K562 (cell line): ENCODE results near the gene HAUS5. TPM values are rescaled to one million over a fixed set of nuclear protein-coding genes. Genes with fewer than 3 reads are reported as not detected.

Experiments
- CBFA2T2 ChIP-seq: fragments of 450-650 bp; conservative IDR thresholded peaks from 2 replicates; pipeline ENCODE4 v1.6.1; 2017; ENCODE audit warnings: mild to moderate bottlenecking
- CREM ChIP-seq: IDR thresholded peaks from 2 replicates; pipeline ENCODE4 v1.6.1; 2014; ENCODE audit warnings: antibody characterized with exemption, low read depth
- ETV1 ChIP-seq: fragments of 450-650 bp; conservative IDR thresholded peaks from 2 replicates; pipeline ENCODE4 v1.6.1; 2016; ENCODE audit warnings: missing genetic modification characterization, control low read depth, low read depth, missing compliant biosample characterization
- HDAC3 ChIP-seq: fragments of 450-650 bp; IDR thresholded peaks from 2 replicates; pipeline ENCODE4 v1.6.1; 2018; ENCODE audit warnings: borderline replicate concordance, mild to moderate bottlenecking, moderate library complexity; ENCODE audit not compliant: partially characterized antibody
- PHF21A ChIP-seq: fragments of 450-650 bp; IDR thresholded peaks from 2 replicates; pipeline ENCODE4 v1.6.1; 2017; ENCODE audit warnings: low read depth, borderline replicate concordance
- SMAD3 ChIP-seq: fragments of 450-650 bp; formaldehyde crosslinking; conservative IDR thresholded peaks from 2 replicates; pipeline ENCODE4 v1.4.0; 2020; ENCODE audit warnings: mild to moderate bottlenecking
- ZNF232 ChIP-seq: sonication (generic); formaldehyde crosslinking; IDR thresholded peaks from 2 replicates; pipeline ENCODE4 v1.8.0; 2022; ENCODE audit warnings: mild to moderate bottlenecking, missing genetic modification reagents
- polyA plus RNA-seq, 8 experiments: library from polyadenylated mRNA; depleted of rRNA in 4 of 8; stranded (reverse) in 5 of 8; unstranded in 3 of 8; fragments of >200 nt; fragmentation: Nextera tagmentation in 2 of 8; fragmentation: Illumina TruSeq in 1 of 8; extraction: Ambion mirVana in 2 of 8; extraction: Trizol in 1 of 8; gene quantifications; 2 replicates each; pipeline versions ENCODE4 v1.2.1 to v1.2.3, GENCODE V29; 2011 to 2014; ENCODE audit warnings: inconsistent platforms in 1 of 8, missing spikeins in 1 of 8
- total RNA-seq, 7 experiments: library from RNA; depleted of rRNA in 6 of 7; stranded (reverse); fragments of >200 nt in 6 of 7; fragmentation: Illumina TruSeq in 2 of 7; extraction: Trizol in 2 of 7; gene quantifications; 2 replicates each; pipeline versions ENCODE4 v1.2.1 to v1.2.3, GENCODE V29; 2011 to 2021; ENCODE audit warnings: low replicate concordance in 1 of 7
- TF ChIP-seq, protein P1 (sequence below): sonication (generic); formaldehyde crosslinking; IDR thresholded peaks from 2 replicates; pipeline ENCODE4 v1.8.0; 2022; ENCODE audit warnings: mild to moderate bottlenecking, missing genetic modification reagents
- TF ChIP-seq, protein P2 (sequence below): fragments of 450-650 bp; IDR thresholded peaks from 2 replicates; pipeline ENCODE4 v1.6.1; 2018; ENCODE audit not compliant: partially characterized antibody
- TF ChIP-seq, protein P3 (sequence below): fragments of 450-650 bp; IDR thresholded peaks from 2 replicates; pipeline ENCODE4 v1.6.1; 2016

Gene HAUS5
- total and polyA plus RNA-seq, 9 of the 15 experiments (the other 6 are each of a cell fraction or from before 2014, with no cell fraction given) = 3.5 to 41.3 (median 14.2) TPM

DNA sequence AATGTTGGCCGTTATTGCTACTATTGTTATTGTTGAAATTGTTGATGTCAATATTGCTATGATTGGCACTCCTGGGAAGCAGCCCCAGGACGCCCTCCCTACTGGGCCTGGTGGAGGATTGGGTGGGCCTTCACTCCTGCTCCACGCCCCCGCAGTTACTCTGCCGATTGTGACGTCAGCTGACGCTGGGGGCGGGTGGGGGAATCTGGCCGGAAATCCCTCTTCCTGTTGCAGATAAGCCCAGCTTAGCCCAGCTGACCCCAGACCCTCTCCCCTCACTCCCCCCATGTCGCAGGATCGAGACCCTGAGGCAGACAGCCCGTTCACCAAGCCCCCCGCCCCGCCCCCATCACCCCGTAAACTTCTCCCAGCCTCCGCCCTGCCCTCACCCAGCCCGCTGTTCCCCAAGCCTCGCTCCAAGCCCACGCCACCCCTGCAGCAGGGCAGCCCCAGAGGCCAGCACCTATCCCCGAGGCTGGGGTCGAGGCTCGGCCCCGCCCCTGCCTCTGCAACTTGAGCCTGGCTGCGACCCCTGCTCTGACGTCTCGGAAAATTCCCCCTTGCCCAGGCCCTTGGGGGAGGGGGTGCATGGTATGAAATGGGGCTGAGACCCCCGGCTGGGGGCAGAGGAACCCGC is 29.1 kb downstream of the HAUS5 start, which contains the start of gene ETV2 (continued):
- TF ChIP-seq, protein P1, sequence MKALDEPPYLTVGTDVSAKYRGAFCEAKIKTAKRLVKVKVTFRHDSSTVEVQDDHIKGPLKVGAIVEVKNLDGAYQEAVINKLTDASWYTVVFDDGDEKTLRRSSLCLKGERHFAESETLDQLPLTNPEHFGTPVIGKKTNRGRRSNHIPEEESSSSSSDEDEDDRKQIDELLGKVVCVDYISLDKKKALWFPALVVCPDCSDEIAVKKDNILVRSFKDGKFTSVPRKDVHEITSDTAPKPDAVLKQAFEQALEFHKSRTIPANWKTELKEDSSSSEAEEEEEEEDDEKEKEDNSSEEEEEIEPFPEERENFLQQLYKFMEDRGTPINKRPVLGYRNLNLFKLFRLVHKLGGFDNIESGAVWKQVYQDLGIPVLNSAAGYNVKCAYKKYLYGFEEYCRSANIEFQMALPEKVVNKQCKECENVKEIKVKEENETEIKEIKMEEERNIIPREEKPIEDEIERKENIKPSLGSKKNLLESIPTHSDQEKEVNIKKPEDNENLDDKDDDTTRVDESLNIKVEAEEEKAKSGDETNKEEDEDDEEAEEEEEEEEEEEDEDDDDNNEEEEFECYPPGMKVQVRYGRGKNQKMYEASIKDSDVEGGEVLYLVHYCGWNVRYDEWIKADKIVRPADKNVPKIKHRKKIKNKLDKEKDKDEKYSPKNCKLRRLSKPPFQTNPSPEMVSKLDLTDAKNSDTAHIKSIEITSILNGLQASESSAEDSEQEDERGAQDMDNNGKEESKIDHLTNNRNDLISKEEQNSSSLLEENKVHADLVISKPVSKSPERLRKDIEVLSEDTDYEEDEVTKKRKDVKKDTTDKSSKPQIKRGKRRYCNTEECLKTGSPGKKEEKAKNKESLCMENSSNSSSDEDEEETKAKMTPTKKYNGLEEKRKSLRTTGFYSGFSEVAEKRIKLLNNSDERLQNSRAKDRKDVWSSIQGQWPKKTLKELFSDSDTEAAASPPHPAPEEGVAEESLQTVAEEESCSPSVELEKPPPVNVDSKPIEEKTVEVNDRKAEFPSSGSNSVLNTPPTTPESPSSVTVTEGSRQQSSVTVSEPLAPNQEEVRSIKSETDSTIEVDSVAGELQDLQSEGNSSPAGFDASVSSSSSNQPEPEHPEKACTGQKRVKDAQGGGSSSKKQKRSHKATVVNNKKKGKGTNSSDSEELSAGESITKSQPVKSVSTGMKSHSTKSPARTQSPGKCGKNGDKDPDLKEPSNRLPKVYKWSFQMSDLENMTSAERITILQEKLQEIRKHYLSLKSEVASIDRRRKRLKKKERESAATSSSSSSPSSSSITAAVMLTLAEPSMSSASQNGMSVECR = no peak
- no peak for TF ChIP-seq CBFA2T2
- TF ChIP-seq, protein P2, sequence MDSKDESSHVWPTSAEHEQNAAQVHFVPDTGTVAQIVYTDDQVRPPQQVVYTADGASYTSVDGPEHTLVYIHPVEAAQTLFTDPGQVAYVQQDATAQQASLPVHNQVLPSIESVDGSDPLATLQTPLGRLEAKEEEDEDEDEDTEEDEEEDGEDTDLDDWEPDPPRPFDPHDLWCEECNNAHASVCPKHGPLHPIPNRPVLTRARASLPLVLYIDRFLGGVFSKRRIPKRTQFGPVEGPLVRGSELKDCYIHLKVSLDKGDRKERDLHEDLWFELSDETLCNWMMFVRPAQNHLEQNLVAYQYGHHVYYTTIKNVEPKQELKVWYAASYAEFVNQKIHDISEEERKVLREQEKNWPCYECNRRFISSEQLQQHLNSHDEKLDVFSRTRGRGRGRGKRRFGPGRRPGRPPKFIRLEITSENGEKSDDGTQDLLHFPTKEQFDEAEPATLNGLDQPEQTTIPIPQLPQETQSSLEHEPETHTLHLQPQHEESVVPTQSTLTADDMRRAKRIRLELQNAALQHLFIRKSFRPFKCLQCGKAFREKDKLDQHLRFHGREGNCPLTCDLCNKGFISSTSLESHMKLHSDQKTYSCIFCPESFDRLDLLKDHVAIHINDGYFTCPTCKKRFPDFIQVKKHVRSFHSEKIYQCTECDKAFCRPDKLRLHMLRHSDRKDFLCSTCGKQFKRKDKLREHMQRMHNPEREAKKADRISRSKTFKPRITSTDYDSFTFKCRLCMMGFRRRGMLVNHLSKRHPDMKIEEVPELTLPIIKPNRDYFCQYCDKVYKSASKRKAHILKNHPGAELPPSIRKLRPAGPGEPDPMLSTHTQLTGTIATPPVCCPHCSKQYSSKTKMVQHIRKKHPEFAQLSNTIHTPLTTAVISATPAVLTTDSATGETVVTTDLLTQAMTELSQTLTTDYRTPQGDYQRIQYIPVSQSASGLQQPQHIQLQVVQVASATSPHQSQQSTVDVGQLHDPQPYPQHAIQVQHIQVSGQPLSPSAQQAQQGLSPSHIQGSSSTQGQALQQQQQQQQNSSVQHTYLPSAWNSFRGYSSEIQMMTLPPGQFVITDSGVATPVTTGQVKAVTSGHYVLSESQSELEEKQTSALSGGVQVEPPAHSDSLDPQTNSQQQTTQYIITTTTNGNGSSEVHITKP = peak; percentile 19
- peak; percentile 77 for TF ChIP-seq ETV1 (tag)
- TF ChIP-seq, protein P3, sequence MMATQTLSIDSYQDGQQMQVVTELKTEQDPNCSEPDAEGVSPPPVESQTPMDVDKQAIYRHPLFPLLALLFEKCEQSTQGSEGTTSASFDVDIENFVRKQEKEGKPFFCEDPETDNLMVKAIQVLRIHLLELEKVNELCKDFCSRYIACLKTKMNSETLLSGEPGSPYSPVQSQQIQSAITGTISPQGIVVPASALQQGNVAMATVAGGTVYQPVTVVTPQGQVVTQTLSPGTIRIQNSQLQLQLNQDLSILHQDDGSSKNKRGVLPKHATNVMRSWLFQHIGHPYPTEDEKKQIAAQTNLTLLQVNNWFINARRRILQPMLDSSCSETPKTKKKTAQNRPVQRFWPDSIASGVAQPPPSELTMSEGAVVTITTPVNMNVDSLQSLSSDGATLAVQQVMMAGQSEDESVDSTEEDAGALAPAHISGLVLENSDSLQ = peak; percentile 95
- no peak for TF ChIP-seq SMAD3 (CRISPR knock-in tag)
- peak; percentile 62; the same call in 1 of the 2 replicates for TF ChIP-seq PHF21A
- peak; percentile 96 for TF ChIP-seq CREM
- no peak for TF ChIP-seq ZNF232
- TF ChIP-seq HDAC3 = no peak
